Fibroblast of skin of left biceps (primary cell): Measurements from ENCODE around the gene SEC62.
A peak's percentile ranks its signal among the peaks of the same experiment; 100 is the strongest.

Experiments used
- DNase-seq, 2 experiments: peaks; one replicate each; pipeline ENCODE4 v3.0.0-alpha.2; 2013; ENCODE audit warnings: low read depth in 2 of 2

The SEC62 gene

GRCh38 chr3:169966951-169967915, 626 bp downstream of the SEC62 start:
- no peak for DNase-seq

GRCh38 chr3:169968224-169968885, 1.7 kb downstream of the SEC62 start:
- no peak for DNase-seq

GRCh38 chr3:169969174-169970095, 2.8 kb downstream of the SEC62 start:
- no peak for DNase-seq

- no peak for DNase-seq
Observed at GRCh38 chr3:169970847-169971246, 4.2 kb downstream of the SEC62 start.

GRCh38 chr3:169971522-169971921, 4.9 kb downstream of the SEC62 start:
- DNase-seq = no peak

GRCh38 chr3:169980055-169980454, 13.4 kb downstream of the SEC62 start:
- DNase-seq = no peak

- DNase-seq = no peak
Observed at GRCh38 chr3:169984292-169984691, 17.7 kb downstream of the SEC62 start.

DNA sequence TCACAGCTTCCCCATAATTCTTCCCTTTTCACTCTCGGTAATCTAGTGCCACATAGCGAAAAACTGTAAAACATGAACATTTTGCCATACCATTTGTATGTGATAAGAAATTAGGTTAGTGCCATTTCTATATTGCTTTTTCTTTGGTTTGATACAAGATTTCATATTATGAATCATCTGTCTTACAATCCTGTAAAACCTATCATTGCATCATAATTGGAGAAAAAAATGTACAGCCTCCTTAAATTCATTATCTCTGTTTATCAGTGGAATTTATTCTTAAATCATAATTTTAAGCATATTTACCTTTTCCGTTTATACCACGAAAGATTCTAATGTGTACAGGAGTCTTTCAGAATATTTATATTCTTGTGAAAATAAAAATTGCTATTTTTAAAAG, 23.8 kb downstream of the SEC62 start:
- DNase-seq = no peak

DNA sequence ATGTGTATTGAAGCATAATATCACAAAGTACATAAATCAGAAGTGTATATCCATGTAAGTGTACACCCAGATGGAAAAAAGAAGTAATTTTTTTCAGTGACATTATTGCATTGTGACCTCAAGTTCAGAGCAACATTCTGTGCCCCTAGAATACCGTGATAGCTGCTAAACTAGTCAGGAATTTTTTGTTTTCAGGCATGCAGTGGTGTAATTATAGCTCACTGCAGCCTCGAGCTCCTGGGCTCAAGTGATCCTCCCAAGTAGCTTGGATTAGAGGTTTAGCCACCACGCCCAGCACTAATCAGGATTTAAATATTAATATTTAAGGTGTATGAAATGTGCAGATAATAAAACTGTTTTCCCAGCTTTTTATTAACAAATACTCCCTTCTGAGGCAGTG, 25.5 kb downstream of the SEC62 start:
- no peak for DNase-seq

DNA sequence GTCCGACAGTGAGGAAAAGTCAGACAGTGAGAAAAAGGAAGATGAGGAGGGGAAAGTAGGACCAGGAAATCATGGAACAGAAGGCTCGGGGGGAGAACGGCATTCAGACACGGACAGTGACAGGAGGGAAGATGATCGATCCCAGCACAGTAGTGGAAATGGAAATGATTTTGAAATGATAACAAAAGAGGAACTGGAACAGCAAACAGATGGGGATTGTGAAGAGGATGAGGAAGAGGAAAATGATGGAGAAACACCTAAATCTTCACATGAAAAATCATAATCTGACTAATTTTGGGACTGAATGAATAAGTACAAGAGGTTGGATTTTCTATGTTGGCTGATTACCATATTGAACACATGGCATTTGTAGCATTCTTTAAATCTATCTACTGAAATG, 26.2 kb downstream of the SEC62 start:
- DNase-seq = no peak

DNA sequence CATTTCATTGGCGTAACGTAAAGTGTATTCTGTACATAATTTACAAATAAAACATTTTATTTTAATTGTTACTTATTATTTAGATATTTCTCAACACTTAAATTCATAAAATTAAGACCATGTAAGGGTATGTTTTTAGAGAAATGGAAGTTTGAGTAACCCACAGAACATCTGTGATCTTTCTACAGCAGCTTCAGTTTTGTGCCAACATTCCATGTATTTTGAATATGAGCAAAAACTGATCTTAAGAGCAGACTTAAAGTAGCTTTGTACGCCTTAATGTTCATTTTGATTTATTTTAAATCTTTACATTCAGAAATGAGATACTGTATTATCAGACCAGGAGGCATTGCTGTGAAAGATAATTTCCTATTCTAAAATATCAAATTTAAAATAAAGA, 27.2 kb downstream of the SEC62 start:
- no peak for DNase-seq

DNA sequence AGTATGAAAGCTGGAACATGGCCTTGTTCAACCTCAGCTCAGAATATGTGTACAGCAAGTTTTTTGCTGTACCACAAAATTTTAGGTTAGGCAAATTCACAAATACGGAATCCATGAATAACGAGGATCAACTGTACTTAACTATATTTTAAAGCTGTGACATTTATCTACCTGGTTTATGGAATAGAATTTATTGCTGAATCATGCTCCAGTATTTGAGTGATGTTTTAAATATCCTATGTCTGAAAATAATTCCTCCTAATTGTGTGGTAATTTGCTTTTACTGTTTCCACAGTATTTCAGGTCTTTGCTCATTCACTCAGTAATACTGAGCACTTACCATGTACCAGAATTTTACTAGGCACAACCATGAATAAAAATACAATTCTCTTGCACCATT, 29.5 kb downstream of the SEC62 start:
- no peak for DNase-seq

DNA sequence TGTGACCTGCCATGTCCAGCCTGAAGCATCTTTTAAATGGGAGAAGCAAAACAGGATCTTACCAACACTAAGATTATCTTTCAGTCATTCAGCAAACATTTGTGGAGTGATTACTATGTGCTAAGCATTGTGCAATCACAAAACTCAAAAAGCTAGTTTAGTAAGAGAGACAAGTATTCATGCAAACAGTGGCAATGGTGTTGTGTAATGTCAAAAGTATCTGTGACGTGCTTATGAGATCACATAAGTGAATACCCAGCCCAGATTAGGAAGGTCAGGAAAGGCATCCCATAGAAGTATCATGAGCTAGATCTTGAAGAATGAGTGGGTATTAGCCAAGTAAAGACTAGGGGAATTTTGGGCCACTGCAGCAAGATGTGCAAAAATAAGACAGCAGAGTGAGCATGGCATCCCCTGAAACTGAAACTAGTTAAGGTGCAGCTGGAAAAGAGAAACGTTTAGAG, 32.1 kb downstream of the SEC62 start:
- peak; percentile 33 to 40 for DNase-seq

DNA sequence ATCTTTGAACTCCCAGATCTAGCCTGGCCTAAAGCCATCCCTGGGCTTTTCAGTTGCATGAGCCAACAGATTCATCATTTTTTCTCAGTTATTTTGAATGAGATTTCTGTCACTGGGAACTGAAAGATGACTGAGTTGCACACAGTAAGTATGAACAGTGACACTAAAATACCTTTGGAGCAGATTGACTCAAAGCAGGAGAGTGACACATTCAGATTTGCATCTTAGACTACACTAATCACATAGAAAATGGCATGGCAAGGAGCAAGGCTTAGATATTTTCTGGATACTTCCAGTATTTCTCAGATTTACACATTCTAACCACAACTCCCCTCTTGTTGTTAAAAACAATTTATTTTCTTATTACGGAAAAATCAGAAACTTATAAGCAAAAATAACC, 32.8 kb downstream of the SEC62 start:
- DNase-seq = no peak

GRCh38 chr3:170000051-170000450, 33.4 kb downstream of the SEC62 start:
- no peak for DNase-seq

GRCh38 chr3:170002231-170002630, 35.6 kb downstream of the SEC62 start:
- DNase-seq = no peak

DNA sequence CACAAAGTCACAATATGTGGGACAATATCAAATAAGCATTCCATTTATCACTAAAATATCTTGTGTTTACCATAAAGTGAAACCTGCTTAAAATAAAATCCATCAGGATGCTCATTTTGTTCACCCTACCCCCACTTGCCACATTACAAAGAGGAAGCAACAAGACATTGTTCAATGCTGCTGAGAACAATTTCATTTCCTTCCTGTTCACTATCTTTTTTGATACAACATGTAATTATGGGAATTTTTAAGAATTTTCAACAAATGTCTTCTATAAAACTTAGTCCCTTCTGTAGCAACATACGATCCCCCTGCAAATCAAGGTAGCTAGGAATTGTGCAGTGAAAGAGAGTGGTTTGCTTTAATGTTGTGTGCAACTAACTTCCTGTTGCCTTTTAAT, 36.3 kb downstream of the SEC62 start:
- no peak for DNase-seq

DNA sequence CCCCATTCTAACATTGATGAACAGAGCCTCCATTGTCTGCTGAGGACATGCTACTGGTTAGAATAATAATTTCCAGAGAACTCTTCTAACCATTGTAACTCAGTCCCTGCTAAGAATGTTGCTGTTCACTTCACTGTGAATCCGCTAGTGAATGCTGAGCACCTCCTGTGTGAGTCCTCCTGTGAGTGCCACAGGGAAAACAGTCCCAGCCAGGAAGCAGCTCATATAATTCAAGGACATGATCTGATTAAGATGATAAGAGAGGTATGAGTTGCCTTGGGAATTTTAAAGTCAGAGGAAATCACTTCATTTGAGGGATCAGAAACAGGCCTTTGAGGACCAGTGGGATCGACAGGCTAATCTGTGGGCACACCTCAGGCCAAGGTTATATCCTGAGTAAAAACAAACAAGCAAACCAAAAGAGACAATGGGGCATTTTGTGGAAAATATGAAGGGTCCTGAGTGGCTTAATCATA, 37.3 kb downstream of the SEC62 start:
- DNase-seq = no peak

GRCh38 chr3:170007031-170007663, 40.5 kb downstream of the SEC62 start:
- peak; percentile 12 to 16 for DNase-seq

GRCh38 chr3:170010498-170010897, 43.9 kb downstream of the SEC62 start:
- no peak for DNase-seq

GRCh38 chr3:170012683-170013400, 46.2 kb downstream of the SEC62 start:
- no peak for DNase-seq
